ENCODE data around the gene SETD7.

GRCh38 chr4:139523076-139523475, 32.9 kb downstream of the SETD7 start:
- TF ChIP-seq POLR2AphosphoS5 (IDR thresholded peaks at IDR 0.05; ENCODE audit: insufficient read depth, low read depth, low read length): no peak
- TF ChIP-seq, protein P1, sequence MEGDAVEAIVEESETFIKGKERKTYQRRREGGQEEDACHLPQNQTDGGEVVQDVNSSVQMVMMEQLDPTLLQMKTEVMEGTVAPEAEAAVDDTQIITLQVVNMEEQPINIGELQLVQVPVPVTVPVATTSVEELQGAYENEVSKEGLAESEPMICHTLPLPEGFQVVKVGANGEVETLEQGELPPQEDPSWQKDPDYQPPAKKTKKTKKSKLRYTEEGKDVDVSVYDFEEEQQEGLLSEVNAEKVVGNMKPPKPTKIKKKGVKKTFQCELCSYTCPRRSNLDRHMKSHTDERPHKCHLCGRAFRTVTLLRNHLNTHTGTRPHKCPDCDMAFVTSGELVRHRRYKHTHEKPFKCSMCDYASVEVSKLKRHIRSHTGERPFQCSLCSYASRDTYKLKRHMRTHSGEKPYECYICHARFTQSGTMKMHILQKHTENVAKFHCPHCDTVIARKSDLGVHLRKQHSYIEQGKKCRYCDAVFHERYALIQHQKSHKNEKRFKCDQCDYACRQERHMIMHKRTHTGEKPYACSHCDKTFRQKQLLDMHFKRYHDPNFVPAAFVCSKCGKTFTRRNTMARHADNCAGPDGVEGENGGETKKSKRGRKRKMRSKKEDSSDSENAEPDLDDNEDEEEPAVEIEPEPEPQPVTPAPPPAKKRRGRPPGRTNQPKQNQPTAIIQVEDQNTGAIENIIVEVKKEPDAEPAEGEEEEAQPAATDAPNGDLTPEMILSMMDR (IDR thresholded peaks at IDR 0.05; ENCODE audit: extremely low read depth in 1 of 2, insufficient read depth in 1 of 2, low read depth in 1 of 2, low read length in 2 of 2): no peak
- TF ChIP-seq JUN (IDR thresholded peaks at IDR 0.05; ENCODE audit: borderline replicate concordance, insufficient read depth, insufficient read length, low read depth): no peak

Data from endothelial cell of umbilical vein (primary cell).